Osteoblast (primary cell): ENCODE results near the gene CENPU. TPM values are rescaled to one million over a fixed set of nuclear protein-coding genes. Genes with fewer than 3 reads are reported as not detected.

Experiments used
- DNase-seq: peaks from one replicate; pipeline ENCODE4 v3.0.0; 2011; ENCODE audit warnings: low spot score, mixed read lengths; ENCODE audit not compliant: insufficient read length; ENCODE audit errors: missing footprints
- H2AFZ ChIP-seq: 2 replicates; pipeline ENCODE4 v1.6.0; 2011; ENCODE audit warnings: mild to moderate bottlenecking, low read length
- H3K27ac ChIP-seq: 2 replicates; pipeline ENCODE4 v1.5.1; 2011; ENCODE audit warnings: mild to moderate bottlenecking, low read depth, low read length, moderate library complexity
- H3K27me3 ChIP-seq: 2 replicates; pipeline ENCODE4 v1.6.0; 2012; ENCODE audit warnings: mild to moderate bottlenecking, control low read depth, inconsistent platforms, low read length, moderate library complexity; ENCODE audit not compliant: insufficient read depth
- H3K36me3 ChIP-seq: 2 replicates; pipeline ENCODE4 v1.5.1; 2011; ENCODE audit warnings: mild to moderate bottlenecking, low read length, control low read depth, moderate library complexity; ENCODE audit not compliant: insufficient read depth
- H3K4me1 ChIP-seq: 2 replicates; pipeline ENCODE4 v1.5.1; 2011; ENCODE audit warnings: mild to moderate bottlenecking, low read length, control low read depth, moderate library complexity; ENCODE audit not compliant: insufficient read depth
- H3K4me2 ChIP-seq: 2 replicates; pipeline ENCODE4 v1.6.0; 2011; ENCODE audit warnings: mild to moderate bottlenecking, low read length; ENCODE audit not compliant: insufficient read depth
- H3K4me3 ChIP-seq: fragments of 200-600 bp; sonication (generic); 3 replicates; pipeline ENCODE4 v1.5.1; 2012; ENCODE audit warnings: mild to moderate bottlenecking, low read length, inconsistent platforms; ENCODE audit not compliant: insufficient read depth
- H3K79me2 ChIP-seq: 2 replicates; pipeline ENCODE4 v1.6.0; 2012; ENCODE audit warnings: mild to moderate bottlenecking, low read length, control low read depth, inconsistent platforms; ENCODE audit not compliant: insufficient read depth
- H3K9me3 ChIP-seq: 2 replicates; pipeline ENCODE4 v1.5.1; 2011; ENCODE audit warnings: low read depth, low read length, control low read depth
- H4K20me1 ChIP-seq: 2 replicates; pipeline ENCODE4 v1.6.0; 2012; ENCODE audit warnings: mild to moderate bottlenecking, low read length, control low read depth; ENCODE audit not compliant: insufficient read depth
- CTCF ChIP-seq: IDR thresholded peaks from 2 replicates; pipeline ENCODE4 v1.5.1; 2011; ENCODE audit warnings: mild to moderate bottlenecking, low read depth, low read length, moderate library complexity; ENCODE audit errors: extremely low read depth
- total RNA-seq: library from RNA; depleted of rRNA; stranded (reverse); fragments of >200 nt; gene quantifications from 2 replicates; pipeline ENCODE4 v1.2.3, GENCODE V29; 2012

Gene CENPU
- total RNA-seq, 1 donor = 5.1 TPM

GRCh38 chr4:184713887-184714286 is 20.0 kb downstream of the CENPU start:
- no peak for DNase-seq
- no peaks in the 10 kb centered on the region for H3K9me3 ChIP-seq
- H4K20me1 ChIP-seq = no peaks in the 10 kb centered on the region
- H3K4me3 ChIP-seq = no peak overlapping the region
- no peak overlapping the region for H3K4me2 ChIP-seq
- no peaks in the 10 kb centered on the region for H3K27me3 ChIP-seq
- no peak overlapping the region for H3K27ac ChIP-seq
- TF ChIP-seq CTCF = no peak
- peaks cover 2% of the 10 kb centered on the region for H3K79me2 ChIP-seq
- H2AFZ ChIP-seq = peak overlapping the region; percentile 39
- H3K36me3 ChIP-seq = peaks cover under 1% of the 10 kb centered on the region
- no peaks in the 10 kb centered on the region for H3K4me1 ChIP-seq

- Histone ChIP-seq H2AFZ (peak overlapping the region; percentile 65), H4K20me1 (no peaks in the 10 kb centered on the region), H3K4me2 (no peak overlapping the region), H3K4me1 (no peaks in the 10 kb centered on the region), H3K36me3 (peaks cover 6% of the 10 kb centered on the region), H3K79me2 (peaks cover 2% of the 10 kb centered on the region), H3K27me3 (no peaks in the 10 kb centered on the region), H3K27ac (no peak overlapping the region), H3K4me3 (no peak overlapping the region), H3K9me3 (no peaks in the 10 kb centered on the region)
- DNase-seq = no peak
- no peak for TF ChIP-seq CTCF
These were observed 21.6 kb downstream of the CENPU start for GRCh38 chr4:184712322-184712721.

GRCh38 chr4:184706453-184706852 is 27.4 kb downstream of the CENPU start:
- Histone ChIP-seq H3K27me3 (no peaks in the 10 kb centered on the region), H3K9me3 (no peaks in the 10 kb centered on the region), H3K4me1 (no peaks in the 10 kb centered on the region), H3K4me2 (no peak overlapping the region), H2AFZ (peak overlapping the region; percentile 0), H3K36me3 (peaks cover 10% of the 10 kb centered on the region), H3K27ac (no peak overlapping the region), H4K20me1 (no peaks in the 10 kb centered on the region), H3K4me3 (no peak overlapping the region), H3K79me2 (no peaks in the 10 kb centered on the region)
- DNase-seq = no peak
- TF ChIP-seq CTCF = no peak

GRCh38 chr4:184705692-184706091 is 28.2 kb downstream of the CENPU start:
- Histone ChIP-seq H2AFZ (peak overlapping the region; percentile 21), H3K4me2 (no peak overlapping the region), H3K4me3 (no peak overlapping the region), H3K36me3 (peaks cover 10% of the 10 kb centered on the region), H3K27me3 (no peaks in the 10 kb centered on the region), H3K27ac (no peak overlapping the region), H3K9me3 (no peaks in the 10 kb centered on the region), H3K4me1 (no peaks in the 10 kb centered on the region), H3K79me2 (no peaks in the 10 kb centered on the region), H4K20me1 (no peaks in the 10 kb centered on the region)
- no peak for DNase-seq
- no peak for TF ChIP-seq CTCF
